SK-N-SH treated with all-trans-retinoic acid at 6 μM for 48 hours (cell line): Measurements from ENCODE around the gene OR5W2.
"Not testable (repeated sequence)": the region's sequence is repeated elsewhere in the genome, so short reads cannot be mapped to it uniquely, and the experiment has no call there.

Experiments used
- TCF4 ChIP-seq: fragments of 250-450 bp; sonication (Bioruptor Pico); IDR thresholded peaks from 2 replicates; pipeline ENCODE4 v1.8.0; 2021; ENCODE audit warnings: mild to moderate bottlenecking, moderate library complexity, borderline replicate concordance
- ZFP3 ChIP-seq: fragments of 250-450 bp; sonication (Bioruptor Pico); IDR thresholded peaks from 2 replicates; pipeline ENCODE4 v1.5.0; 2020; ENCODE audit warnings: mild to moderate bottlenecking, moderate library complexity

GRCh38 chr11:55867354-55867753 lies 47.0 kb downstream of the OR5W2 start:
- TF ChIP-seq ZFP3, TCF4 (CRISPR knock-in tag): not testable (repeated sequence)
